ENCODE measurements around the gene NECAB3. TPM values are rescaled to one million over a fixed set of nuclear protein-coding genes. Genes with fewer than 3 reads are reported as not detected.

The NECAB3 gene
- polyA plus RNA-seq, 1 of the 3 experiments (the other 2 are of a cell fraction) = 20.1 TPM

DNA sequence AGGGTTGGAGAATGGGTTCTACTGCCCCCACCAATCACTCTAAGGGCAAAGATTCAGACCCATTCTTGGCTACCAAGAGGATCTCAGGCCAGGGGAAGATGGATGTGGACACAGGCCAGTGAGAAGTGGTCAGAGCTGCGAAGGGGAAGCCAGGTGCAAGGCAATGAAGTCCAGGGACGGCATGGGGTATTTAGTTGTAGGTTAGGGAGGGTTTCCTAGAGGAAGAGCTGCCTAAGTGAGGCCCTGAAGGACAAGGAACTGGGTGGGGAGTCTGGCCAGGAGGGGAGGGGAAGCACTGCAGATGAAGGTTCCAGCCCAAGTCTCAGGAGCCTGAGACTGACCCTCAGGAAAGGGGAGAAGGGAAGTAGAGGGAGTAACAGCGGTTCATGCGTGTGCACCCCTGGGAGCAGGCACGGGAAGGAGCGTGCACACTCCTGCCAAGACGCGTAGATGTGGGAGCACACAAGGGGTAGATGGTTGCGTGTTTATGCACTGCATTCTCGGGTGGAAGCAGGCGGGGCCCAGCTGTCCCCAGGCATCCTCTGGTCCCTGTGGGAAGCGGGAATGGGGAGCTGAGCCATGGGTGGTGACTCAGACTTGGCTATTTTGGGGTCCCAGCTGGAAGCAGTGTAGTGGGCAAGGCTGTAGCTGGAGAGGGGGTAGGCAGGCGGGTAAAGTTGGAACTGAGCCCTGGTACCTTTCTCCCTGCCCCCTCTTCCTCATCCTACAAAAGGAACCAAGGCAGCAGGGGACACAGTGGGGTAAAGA lies 4.2 kb downstream of the NECAB3 start:
- Histone ChIP-seq H3K9ac (no peak overlapping the region), H3K9me3 (no peaks in the 10 kb centered on the region), H3K79me2 (ENCODE audit: insufficient read depth) (peaks cover 10% of the 10 kb centered on the region; the same call in 1 of the 2 replicates), H3K4me3 (ENCODE audit: low read depth in 2 of 2, low read length in 1 of 2) (no peak overlapping the region), H3K4me1 (ENCODE audit: control insufficient read depth in 1 of 2, insufficient read depth in 2 of 2, low read depth in 1 of 2, low read length in 1 of 2) (peaks cover 8 to 46% of the 10 kb centered on the region in 2 experiments; a peak in 2 of 4 replicates), H3K27ac (ENCODE audit: low read depth in 2 of 2, low read length in 1 of 2) (no peak overlapping the region), H2AFZ (ENCODE audit: low read depth) (no peak overlapping the region), H3F3A (replicated peaks; ENCODE audit: insufficient read depth) (peaks cover 28% of the 10 kb centered on the region), H3K4me2 (no peak overlapping the region), H3K9me2 (no peaks in the 10 kb centered on the region), H3K27me3 (ENCODE audit: insufficient read depth) (no peaks in the 10 kb centered on the region), H3K36me3 (replicated peaks in 1 of 2; ENCODE audit: control insufficient read depth in 1 of 2, insufficient read depth in 2 of 2, low read length in 1 of 2) (peaks cover 8 to 17% of the 10 kb centered on the region in 2 experiments), H4K20me1 (ENCODE audit: insufficient read depth) (0 out of 2 replicates have a peak, but pooled peaks cover 4% of the 10 kb centered on the region)
- ChIA-PET POLR2A (no interaction called here), CTCF (interaction anchor here (0.9 to 10.6 kb wide), 5 partner anchors 11 to 254 kb away, joined by 3 to 114 read pairs (median 3); partner anchors contain the start of gene ZNF341)
- 95% methylated on average over 13 of the region's 13 CpGs for WGBS (ENCODE audit: low lambda C conversion rate)
- no peak for DNase-seq
- no peak for TF ChIP-seq EZH2phosphoT487 (IDR thresholded peaks at IDR 0.05; ENCODE audit: borderline replicate concordance, low read depth)
- TF ChIP-seq, protein P1, sequence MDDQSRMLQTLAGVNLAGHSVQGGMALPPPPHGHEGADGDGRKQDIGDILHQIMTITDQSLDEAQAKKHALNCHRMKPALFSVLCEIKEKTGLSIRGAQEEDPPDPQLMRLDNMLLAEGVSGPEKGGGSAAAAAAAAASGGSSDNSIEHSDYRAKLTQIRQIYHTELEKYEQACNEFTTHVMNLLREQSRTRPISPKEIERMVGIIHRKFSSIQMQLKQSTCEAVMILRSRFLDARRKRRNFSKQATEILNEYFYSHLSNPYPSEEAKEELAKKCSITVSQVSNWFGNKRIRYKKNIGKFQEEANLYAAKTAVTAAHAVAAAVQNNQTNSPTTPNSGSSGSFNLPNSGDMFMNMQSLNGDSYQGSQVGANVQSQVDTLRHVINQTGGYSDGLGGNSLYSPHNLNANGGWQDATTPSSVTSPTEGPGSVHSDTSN (IDR thresholded peaks at IDR 0.05) = no peak
- no peak for TF ChIP-seq MEF2A (IDR thresholded peaks at IDR 0.05; ENCODE audit: borderline replicate concordance, low read depth)
- no peak for TF ChIP-seq FOXJ3 (CRISPR knock-in tag; IDR thresholded peaks at IDR 0.05)
- TF ChIP-seq, protein P2, sequence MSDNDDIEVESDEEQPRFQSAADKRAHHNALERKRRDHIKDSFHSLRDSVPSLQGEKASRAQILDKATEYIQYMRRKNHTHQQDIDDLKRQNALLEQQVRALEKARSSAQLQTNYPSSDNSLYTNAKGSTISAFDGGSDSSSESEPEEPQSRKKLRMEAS (IDR thresholded peaks at IDR 0.05; ENCODE audit: low read depth) = no peak
- no peak for TF ChIP-seq POLR2AphosphoS5 (IDR thresholded peaks at IDR 0.05; ENCODE audit: low read depth, low read length)
- TF ChIP-seq, protein P3, sequence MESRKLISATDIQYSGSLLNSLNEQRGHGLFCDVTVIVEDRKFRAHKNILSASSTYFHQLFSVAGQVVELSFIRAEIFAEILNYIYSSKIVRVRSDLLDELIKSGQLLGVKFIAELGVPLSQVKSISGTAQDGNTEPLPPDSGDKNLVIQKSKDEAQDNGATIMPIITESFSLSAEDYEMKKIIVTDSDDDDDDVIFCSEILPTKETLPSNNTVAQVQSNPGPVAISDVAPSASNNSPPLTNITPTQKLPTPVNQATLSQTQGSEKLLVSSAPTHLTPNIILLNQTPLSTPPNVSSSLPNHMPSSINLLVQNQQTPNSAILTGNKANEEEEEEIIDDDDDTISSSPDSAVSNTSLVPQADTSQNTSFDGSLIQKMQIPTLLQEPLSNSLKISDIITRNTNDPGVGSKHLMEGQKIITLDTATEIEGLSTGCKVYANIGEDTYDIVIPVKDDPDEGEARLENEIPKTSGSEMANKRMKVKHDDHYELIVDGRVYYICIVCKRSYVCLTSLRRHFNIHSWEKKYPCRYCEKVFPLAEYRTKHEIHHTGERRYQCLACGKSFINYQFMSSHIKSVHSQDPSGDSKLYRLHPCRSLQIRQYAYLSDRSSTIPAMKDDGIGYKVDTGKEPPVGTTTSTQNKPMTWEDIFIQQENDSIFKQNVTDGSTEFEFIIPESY (IDR thresholded peaks at IDR 0.05; ENCODE audit: borderline replicate concordance, low read depth) = no peak
- no peak for TF ChIP-seq RXRA (IDR thresholded peaks at IDR 0.05; ENCODE audit: borderline replicate concordance, low read depth)
- no peak for TF ChIP-seq EP300 (IDR thresholded peaks at IDR 0.05; ENCODE audit: borderline replicate concordance in 1 of 2, low read depth in 1 of 2, low read length in 1 of 2)
- no peak for TF ChIP-seq YY1 (IDR thresholded peaks at IDR 0.05; ENCODE audit: low read depth)
- TF ChIP-seq SIN3A (IDR thresholded peaks at IDR 0.05; ENCODE audit: borderline replicate concordance, low read depth, low read length) = no peak
- no peak for TF ChIP-seq FOSL2 (IDR thresholded peaks at IDR 0.05; ENCODE audit: borderline replicate concordance, low read depth)
